Astrocyte (in vitro differentiated cells and primary cell): ENCODE data around the gene ABCC11. TPM values are rescaled to one million over a fixed set of nuclear protein-coding genes. Genes with fewer than 3 reads are reported as not detected.

Experiments used
- DNase-seq: peaks from one replicate; pipeline ENCODE4 v3.0.0-alpha.2; 2010; ENCODE audit warnings: low read depth
- FAIRE-seq: peaks from 2 replicates; lab custom pipeline; 2011; peaks lifted over from hg19 to GRCh38; lab: Jason Lieb, UNC
- H2AFZ ChIP-seq: 2 replicates; pipeline ENCODE4 v1.6.0; 2012; ENCODE audit warnings: low read depth, low read length, inconsistent platforms
- H3K27ac ChIP-seq: 2 replicates; pipeline ENCODE4 v1.5.1; 2011; ENCODE audit warnings: low read depth, low read length, inconsistent platforms
- H3K27me3 ChIP-seq: 2 replicates; pipeline ENCODE4 v1.6.0; 2011; ENCODE audit warnings: low read length, inconsistent platforms; ENCODE audit not compliant: insufficient read depth
- H3K36me3 ChIP-seq: 2 replicates; pipeline ENCODE4 v1.5.1; 2011; ENCODE audit warnings: low read length, inconsistent platforms; ENCODE audit not compliant: insufficient read depth
- H3K4me1 ChIP-seq: 2 replicates; pipeline ENCODE4 v1.5.1; 2011; ENCODE audit warnings: low read length, inconsistent platforms; ENCODE audit not compliant: insufficient read depth
- H3K4me2 ChIP-seq: 2 replicates; pipeline ENCODE4 v1.6.0; 2012; ENCODE audit warnings: low read length, inconsistent platforms
- H3K4me3 ChIP-seq: 2 replicates; pipeline ENCODE4 v1.5.1; 2011; ENCODE audit warnings: low read depth, mild to moderate bottlenecking, low read length, inconsistent platforms; ENCODE audit not compliant: insufficient read depth
- H3K79me2 ChIP-seq: 2 replicates; pipeline ENCODE4 v1.6.0; 2012; ENCODE audit warnings: mild to moderate bottlenecking, low read length, inconsistent platforms; ENCODE audit not compliant: insufficient read depth
- H3K9ac ChIP-seq: 2 replicates; pipeline ENCODE4 v1.6.0; 2012; ENCODE audit warnings: mild to moderate bottlenecking, low read length, inconsistent platforms
- H3K9me3 ChIP-seq: 2 replicates; pipeline ENCODE4 v1.5.1; 2012; ENCODE audit warnings: low read depth, mild to moderate bottlenecking, low read length, inconsistent platforms; ENCODE audit not compliant: insufficient read depth
- H4K20me1 ChIP-seq: 2 replicates; pipeline ENCODE4 v1.6.0; 2012; ENCODE audit warnings: low read length, inconsistent platforms; ENCODE audit not compliant: insufficient read depth
- H3K27ac Mint-ChIP-seq: one replicate; pipeline ENCODE4 v1.8.0; 2021; ENCODE audit warnings: mild to moderate bottlenecking, mixed read lengths; ENCODE audit not compliant: unreplicated experiment
- H3K27me3 Mint-ChIP-seq: one replicate; pipeline ENCODE4 v1.8.0; 2021; ENCODE audit warnings: low read depth, mixed read lengths; ENCODE audit not compliant: unreplicated experiment
- H3K36me3 Mint-ChIP-seq: one replicate; pipeline ENCODE4 v1.8.0; 2021; ENCODE audit warnings: low read depth, mixed read lengths; ENCODE audit not compliant: unreplicated experiment
- H3K4me1 Mint-ChIP-seq: one replicate; pipeline ENCODE4 v1.8.0; 2021; ENCODE audit warnings: low read depth, mixed read lengths; ENCODE audit not compliant: unreplicated experiment
- H3K4me3 Mint-ChIP-seq: one replicate; pipeline ENCODE4 v1.8.0; 2021; ENCODE audit warnings: mild to moderate bottlenecking, moderate library complexity, mixed read lengths; ENCODE audit not compliant: unreplicated experiment
- H3K9me3 Mint-ChIP-seq: one replicate; pipeline ENCODE4 v1.8.0; 2021; ENCODE audit warnings: mild to moderate bottlenecking, mixed read lengths; ENCODE audit not compliant: unreplicated experiment
- EZH2 ChIP-seq: IDR thresholded peaks from 2 replicates; pipeline ENCODE4 v1.6.1; 2012; ENCODE audit warnings: mild to moderate bottlenecking, low read length, inconsistent platforms; ENCODE audit not compliant: insufficient read depth
- total RNA-seq: library from RNA; stranded (reverse); gene quantifications from 2 replicates; pipeline ENCODE4 v1.2.1, GENCODE V29; 2021
- TF ChIP-seq, protein P1 (sequence below): IDR thresholded peaks from 2 replicates; pipeline ENCODE4 v1.5.1; 2011; ENCODE audit warnings: low read depth, mild to moderate bottlenecking, inconsistent platforms, low read length, moderate library complexity; ENCODE audit not compliant: insufficient read depth

The ABCC11 gene
- total RNA-seq, 1 donor from 2014 or later: 0.32 TPM

DNA sequence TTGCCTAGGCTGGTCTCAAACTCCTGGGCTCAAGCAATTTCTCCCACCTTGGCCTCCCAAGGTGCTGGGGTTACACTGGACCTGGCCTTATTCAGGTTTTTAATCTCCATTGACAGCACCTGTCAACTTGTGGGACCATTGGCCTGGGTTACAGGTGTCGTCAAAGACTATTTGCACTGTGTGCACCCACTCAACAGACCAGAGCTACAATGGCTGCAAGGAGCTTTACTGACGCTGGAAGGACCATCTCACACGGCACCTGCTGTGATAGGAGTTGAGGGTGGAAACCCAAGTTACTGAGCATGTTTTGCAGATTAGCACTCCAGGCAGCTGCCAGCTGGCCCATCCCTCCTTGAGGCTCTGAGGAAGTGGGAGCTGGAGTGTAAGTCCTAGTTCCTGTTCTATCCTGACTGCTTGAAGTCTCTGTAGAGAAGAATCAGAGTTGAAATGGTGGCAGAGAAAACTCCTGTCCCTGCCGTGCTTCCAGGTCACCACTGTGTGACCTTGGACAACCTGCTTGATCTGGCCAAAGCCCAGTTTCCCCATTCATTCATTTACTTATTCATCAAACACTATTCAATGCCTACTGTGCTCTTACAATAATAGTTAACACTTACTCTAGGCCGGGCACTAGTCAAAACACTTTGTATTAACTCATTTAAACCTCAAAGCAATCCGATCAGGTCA lies 45.7 kb downstream of the ABCC11 start:
- DNase-seq: no peak
- Histone ChIP-seq H3K4me1 (no peaks in the 10 kb centered on the region), H3K27me3 (peaks cover 2% of the 10 kb centered on the region), H3K4me3 (no peak overlapping the region), H2AFZ (no peak overlapping the region), H3K9ac (no peak overlapping the region), H3K36me3 (no peaks in the 10 kb centered on the region), H4K20me1 (no peaks in the 10 kb centered on the region), H3K4me2 (no peak overlapping the region), H3K27ac (no peak overlapping the region), H3K9me3 (no peaks in the 10 kb centered on the region), H3K79me2 (no peaks in the 10 kb centered on the region)
- Mint-ChIP-seq H3K27me3 (peaks cover 2% of the 10 kb centered on the region), H3K9me3 (no peaks in the 10 kb centered on the region), H3K4me1 (no peaks in the 10 kb centered on the region), H3K4me3 (no peak overlapping the region), H3K27ac (no peak overlapping the region), H3K36me3 (no peaks in the 10 kb centered on the region)
- no peak for TF ChIP-seq EZH2
- TF ChIP-seq, protein P1, sequence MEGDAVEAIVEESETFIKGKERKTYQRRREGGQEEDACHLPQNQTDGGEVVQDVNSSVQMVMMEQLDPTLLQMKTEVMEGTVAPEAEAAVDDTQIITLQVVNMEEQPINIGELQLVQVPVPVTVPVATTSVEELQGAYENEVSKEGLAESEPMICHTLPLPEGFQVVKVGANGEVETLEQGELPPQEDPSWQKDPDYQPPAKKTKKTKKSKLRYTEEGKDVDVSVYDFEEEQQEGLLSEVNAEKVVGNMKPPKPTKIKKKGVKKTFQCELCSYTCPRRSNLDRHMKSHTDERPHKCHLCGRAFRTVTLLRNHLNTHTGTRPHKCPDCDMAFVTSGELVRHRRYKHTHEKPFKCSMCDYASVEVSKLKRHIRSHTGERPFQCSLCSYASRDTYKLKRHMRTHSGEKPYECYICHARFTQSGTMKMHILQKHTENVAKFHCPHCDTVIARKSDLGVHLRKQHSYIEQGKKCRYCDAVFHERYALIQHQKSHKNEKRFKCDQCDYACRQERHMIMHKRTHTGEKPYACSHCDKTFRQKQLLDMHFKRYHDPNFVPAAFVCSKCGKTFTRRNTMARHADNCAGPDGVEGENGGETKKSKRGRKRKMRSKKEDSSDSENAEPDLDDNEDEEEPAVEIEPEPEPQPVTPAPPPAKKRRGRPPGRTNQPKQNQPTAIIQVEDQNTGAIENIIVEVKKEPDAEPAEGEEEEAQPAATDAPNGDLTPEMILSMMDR: no peak
- FAIRE-seq: no peak

DNA sequence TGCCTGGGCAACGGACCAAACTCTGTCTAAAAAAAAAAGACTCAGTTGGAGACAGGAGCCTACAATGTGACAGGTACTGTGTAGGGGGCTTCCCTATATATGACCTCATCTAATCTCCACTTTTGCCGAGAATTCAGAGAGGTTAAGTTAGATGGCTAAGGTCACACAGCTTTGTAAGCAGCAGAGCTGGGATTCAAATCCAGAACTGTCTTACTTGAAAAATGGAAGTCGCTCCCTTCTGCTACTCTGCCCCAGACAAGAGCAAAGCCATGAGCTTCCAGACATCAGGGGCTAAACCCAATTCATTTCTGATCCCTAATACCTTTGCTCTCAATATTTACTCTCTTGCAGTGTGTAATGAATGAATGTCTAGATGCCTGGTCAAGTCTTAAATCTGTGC lies 50.0 kb downstream of the ABCC11 start:
- Mint-ChIP-seq H3K27ac (no peak overlapping the region), H3K4me1 (peaks cover 8% of the 10 kb centered on the region), H3K36me3 (no peaks in the 10 kb centered on the region), H3K9me3 (peaks cover 3% of the 10 kb centered on the region), H3K4me3 (no peak overlapping the region), H3K27me3 (peaks cover 2% of the 10 kb centered on the region)
- H4K20me1 ChIP-seq: no peaks in the 10 kb centered on the region
- no peaks in the 10 kb centered on the region for H3K27me3 ChIP-seq
- FAIRE-seq: no peak
- DNase-seq: no peak
- H3K79me2 ChIP-seq: no peaks in the 10 kb centered on the region
- H3K4me2 ChIP-seq: no peak overlapping the region
- no peak overlapping the region for H3K27ac ChIP-seq
- H3K9me3 ChIP-seq: no peaks in the 10 kb centered on the region
- no peak overlapping the region for H2AFZ ChIP-seq
- no peak overlapping the region for H3K4me3 ChIP-seq
- TF ChIP-seq EZH2: no peak
- TF ChIP-seq, protein P1: no peak
- H3K9ac ChIP-seq: no peak overlapping the region
- no peaks in the 10 kb centered on the region for H3K4me1 ChIP-seq
- H3K36me3 ChIP-seq: no peaks in the 10 kb centered on the region

DNA sequence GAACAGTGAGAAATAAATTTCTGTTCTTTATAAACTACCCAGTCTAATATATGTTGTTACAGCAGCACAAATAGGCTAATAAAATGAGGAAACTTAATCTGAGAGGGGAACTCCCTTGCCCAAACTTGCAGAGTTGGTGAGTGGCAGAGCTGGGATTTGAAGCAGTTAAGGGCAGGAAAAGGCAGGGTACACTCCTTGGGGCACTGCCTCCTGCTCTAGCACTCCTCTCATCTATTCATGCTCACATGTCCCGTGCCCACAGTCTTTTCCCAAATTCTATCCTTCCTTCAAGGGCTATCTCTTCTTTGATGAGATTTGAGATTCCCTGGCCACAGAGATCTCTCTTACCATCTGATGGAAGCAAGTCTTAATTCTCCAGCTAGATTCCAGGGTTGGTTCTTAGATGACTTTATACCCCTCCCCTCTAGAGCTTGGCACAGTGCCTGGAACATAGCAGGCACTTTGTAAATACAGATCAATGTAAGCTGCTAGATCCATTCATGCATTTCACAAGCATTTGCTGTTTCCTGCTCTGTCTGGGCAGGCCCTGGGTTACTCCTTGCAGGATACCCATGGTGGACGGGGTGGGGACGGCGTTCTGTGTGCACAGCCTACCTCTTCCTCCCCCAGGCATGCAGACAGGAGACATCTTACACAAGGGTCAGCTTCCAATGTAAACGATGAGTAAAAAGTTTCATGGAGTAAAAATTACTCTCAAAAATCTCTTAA lies 52.3 kb downstream of the ABCC11 start:
- TF ChIP-seq, protein P1: no peak
- TF ChIP-seq EZH2: no peak

More for the DNA sequence above, 52.3 kb downstream of the ABCC11 start:
- H3K79me2 ChIP-seq: no peaks in the 10 kb centered on the region
- H3K4me2 ChIP-seq: no peak overlapping the region
- no peak for FAIRE-seq
- no peaks in the 10 kb centered on the region for H4K20me1 ChIP-seq
- no peaks in the 10 kb centered on the region for H3K9me3 ChIP-seq
- H3K36me3 ChIP-seq: no peaks in the 10 kb centered on the region
- Mint-ChIP-seq H3K9me3 (peaks cover 3% of the 10 kb centered on the region), H3K4me3 (no peak overlapping the region), H3K4me1 (peaks cover 8% of the 10 kb centered on the region), H3K27me3 (peaks cover 2% of the 10 kb centered on the region), H3K36me3 (no peaks in the 10 kb centered on the region), H3K27ac (no peak overlapping the region)
- H3K4me3 ChIP-seq: no peak overlapping the region
- H3K9ac ChIP-seq: no peak overlapping the region
- no peak overlapping the region for H3K27ac ChIP-seq
- H3K4me1 ChIP-seq: no peaks in the 10 kb centered on the region
- peaks cover 3% of the 10 kb centered on the region for H3K27me3 ChIP-seq
- peak; percentile 17 for DNase-seq
- peak overlapping the region; percentile 23 for H2AFZ ChIP-seq
